DND-41 (cell line): ENCODE data around the gene DGKE.

Source experiments
- EZH2 ChIP-seq: IDR thresholded peaks from 3 replicates; pipeline ENCODE4 v1.6.1; 2012; ENCODE audit warnings: borderline replicate concordance, low read depth, mild to moderate bottlenecking, moderate library complexity, low read length, inconsistent platforms; ENCODE audit not compliant: severe bottlenecking
- TF ChIP-seq, protein P1 (sequence below): IDR thresholded peaks from 2 replicates; pipeline ENCODE4 v1.5.1; 2012; ENCODE audit warnings: borderline replicate concordance, low read length, moderate library complexity, mild to moderate bottlenecking; ENCODE audit not compliant: poor library complexity, severe bottlenecking; ENCODE audit errors: extremely low read depth

DNA sequence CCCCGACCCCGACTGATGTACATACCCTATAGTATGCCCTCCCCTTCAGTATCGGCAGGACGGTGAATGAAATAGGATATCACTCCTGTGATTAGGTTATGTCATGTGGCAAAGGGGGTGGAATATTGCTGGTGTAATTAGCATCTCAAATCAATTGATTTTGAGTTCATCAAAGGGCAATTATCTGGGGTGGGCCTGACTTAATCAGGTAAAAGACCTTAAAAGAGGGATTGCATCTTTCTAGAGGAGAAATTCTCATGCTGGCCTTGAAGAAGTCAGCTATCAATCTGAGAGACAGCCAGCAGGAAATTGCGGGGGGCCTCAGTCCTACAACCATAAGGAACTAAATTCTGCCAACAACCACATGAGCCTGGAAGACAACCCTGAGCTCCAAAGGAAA is 69.6 kb downstream of the DGKE start:
- TF ChIP-seq, protein P1, sequence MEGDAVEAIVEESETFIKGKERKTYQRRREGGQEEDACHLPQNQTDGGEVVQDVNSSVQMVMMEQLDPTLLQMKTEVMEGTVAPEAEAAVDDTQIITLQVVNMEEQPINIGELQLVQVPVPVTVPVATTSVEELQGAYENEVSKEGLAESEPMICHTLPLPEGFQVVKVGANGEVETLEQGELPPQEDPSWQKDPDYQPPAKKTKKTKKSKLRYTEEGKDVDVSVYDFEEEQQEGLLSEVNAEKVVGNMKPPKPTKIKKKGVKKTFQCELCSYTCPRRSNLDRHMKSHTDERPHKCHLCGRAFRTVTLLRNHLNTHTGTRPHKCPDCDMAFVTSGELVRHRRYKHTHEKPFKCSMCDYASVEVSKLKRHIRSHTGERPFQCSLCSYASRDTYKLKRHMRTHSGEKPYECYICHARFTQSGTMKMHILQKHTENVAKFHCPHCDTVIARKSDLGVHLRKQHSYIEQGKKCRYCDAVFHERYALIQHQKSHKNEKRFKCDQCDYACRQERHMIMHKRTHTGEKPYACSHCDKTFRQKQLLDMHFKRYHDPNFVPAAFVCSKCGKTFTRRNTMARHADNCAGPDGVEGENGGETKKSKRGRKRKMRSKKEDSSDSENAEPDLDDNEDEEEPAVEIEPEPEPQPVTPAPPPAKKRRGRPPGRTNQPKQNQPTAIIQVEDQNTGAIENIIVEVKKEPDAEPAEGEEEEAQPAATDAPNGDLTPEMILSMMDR, result no peak
- TF ChIP-seq EZH2, result no peak
